ENCODE results near the gene VWF.

DNA sequence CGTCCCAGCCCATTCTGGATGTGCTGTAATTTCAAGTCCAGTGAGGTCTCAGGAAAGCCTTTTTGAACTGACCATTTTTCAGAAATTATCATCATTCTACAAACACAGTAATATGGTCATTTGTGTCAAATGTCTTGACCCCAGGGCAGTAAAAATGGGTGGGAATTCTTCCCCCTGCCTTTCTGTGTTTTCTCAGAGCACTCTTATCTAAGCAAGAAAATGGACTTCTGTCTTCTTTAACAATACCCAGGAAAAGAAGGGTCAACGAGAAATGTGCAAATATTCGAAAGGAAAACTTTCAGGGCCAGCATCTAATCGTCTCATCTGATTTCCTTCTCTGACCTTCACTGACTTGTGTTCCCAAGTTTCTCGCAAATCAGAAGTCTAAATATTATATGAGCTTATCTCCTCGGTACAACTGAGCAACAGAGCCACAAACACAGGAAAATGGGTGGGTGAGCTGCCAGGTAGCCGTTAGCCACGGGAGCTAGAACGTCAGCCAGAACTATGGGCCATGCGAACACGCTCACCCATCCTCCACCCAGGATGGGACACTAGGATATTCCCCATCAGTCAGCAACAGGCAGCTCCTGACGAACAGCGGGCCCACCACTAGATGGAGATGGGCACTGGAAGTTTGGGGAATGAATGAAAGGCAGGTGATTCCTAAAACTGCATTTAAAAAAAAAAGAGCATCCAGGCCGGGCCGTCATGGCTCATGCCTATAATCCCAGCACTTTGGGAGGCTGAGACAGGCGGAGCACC lies 57.1 kb downstream of the VWF start:
- TF ChIP-seq MXI1 (IDR thresholded peaks at IDR 0.05; ENCODE audit: borderline replicate concordance, low read depth, low read length) (no peak), CTCF (conservative IDR thresholded peaks at IDR 0.05; ENCODE audit: low read depth, low read length) (peak; percentile 39), MAFK (IDR thresholded peaks at IDR 0.05; ENCODE audit: low read depth, low read length) (no peak), POLR2A (IDR thresholded peaks at IDR 0.05; ENCODE audit: low read depth, low read length) (no peak), CEBPB (IDR thresholded peaks at IDR 0.05; ENCODE audit: low read depth, low read length) (no peak), RAD21 (IDR thresholded peaks at IDR 0.05; ENCODE audit: low read length) (peak; percentile 44; the same call in 1 of the 2 replicates), FOS (IDR thresholded peaks at IDR 0.05; ENCODE audit: low read depth, low read length) (no peak)

All from IMR-90 (cell line).